Measurements from ENCODE around the gene THSD7B. TPM values are rescaled to one million over a fixed set of nuclear protein-coding genes. Genes with fewer than 3 reads are reported as not detected.
"Not testable (repeated sequence)": the region's sequence is repeated elsewhere in the genome, so short reads cannot be mapped to it uniquely, and the experiment has no call there.

Gene THSD7B
- total and polyA plus RNA-seq, 10 of the 15 experiments (the other 5 are each of a cell fraction or from before 2014, with no cell fraction given), result 0.03 to 0.56 (median 0.28) TPM

GRCh38 chr2:136980303-136980702 is 215.0 kb downstream of the THSD7B start (continued):
- TF ChIP-seq RB1 (IDR thresholded peaks at IDR 0.05; ENCODE audit: borderline replicate concordance) (no peak), TCF3 (IDR thresholded peaks at IDR 0.05; ENCODE audit: borderline replicate concordance, insufficient read depth, low read depth, low read length) (no peak), HCFC1 (IDR thresholded peaks at IDR 0.05; ENCODE audit: low read length) (no peak), PML (IDR thresholded peaks at IDR 0.05; ENCODE audit: low read length) (no peak)

- H2AFZ ChIP-seq (ENCODE audit: control insufficient read depth, low read depth, low read length); H3K4me1 ChIP-seq (ENCODE audit: control insufficient read depth, insufficient read depth, low read length); CTCF ChIA-PET; H3K36me3 ChIP-seq (ENCODE audit: control insufficient read depth in 2 of 2, insufficient read depth in 2 of 2, low read length in 1 of 2); FAIRE-seq; in situ Hi-C loops (cut with MboI); intact Hi-C loops (cut with micrococcal nuclease; ENCODE audit: unreplicated experiment); H4K20me1 ChIP-seq (ENCODE audit: control insufficient read depth, insufficient read depth); H3K9ac ChIP-seq (ENCODE audit: control insufficient read depth, insufficient read depth, low read length); ATAC-seq; H3K79me2 ChIP-seq (ENCODE audit: control insufficient read depth, insufficient read depth, low read length); BruUV-seq (replicated peaks); H3K4me3 ChIP-seq; SMC1A ChIA-PET (ENCODE audit: uncharacterized antibody, unreplicated experiment); RAD21 ChIA-PET (ENCODE audit: unreplicated experiment); POLR2A ChIA-PET; H3K27ac ChIP-seq (ENCODE audit: control insufficient read depth, insufficient read depth); H3K9me3 ChIP-seq (replicated peaks; ENCODE audit: control insufficient read depth, insufficient read depth, low read length); H3K27me3 ChIP-seq (replicated peaks in 1 of 2; ENCODE audit: control insufficient read depth in 2 of 2, insufficient read depth in 2 of 2, low read length in 1 of 2); H3K4me2 ChIP-seq (ENCODE audit: control insufficient read depth, insufficient read depth); DNase-seq (ENCODE audit: low read depth, low spot score): not testable (repeated sequence)
- WGBS (ENCODE audit: insufficient coverage, insufficient replicate concordance, low lambda C conversion rate, missing lambda C conversion rate), result 8% methylated on average over 6 of the region's 6 CpGs
Measured at GRCh38 chr2:136981689-136982088, 216.3 kb downstream of the THSD7B start.

- ChIA-PET SMC1A (ENCODE audit: uncharacterized antibody, unreplicated experiment) (no interaction called here), RAD21 (ENCODE audit: unreplicated experiment) (no interaction called here), POLR2A (no interaction called here), CTCF (no interaction called here)
- Histone ChIP-seq H3K4me3 (no peak overlapping the region), H3K4me1 (ENCODE audit: control insufficient read depth, insufficient read depth, low read length) (no peaks in the 10 kb centered on the region), H3K27ac (ENCODE audit: control insufficient read depth, insufficient read depth) (no peak overlapping the region), H3K36me3 (ENCODE audit: control insufficient read depth in 2 of 2, insufficient read depth in 2 of 2, low read length in 1 of 2) (no peaks in the 10 kb centered on the region), H2AFZ (ENCODE audit: control insufficient read depth, low read depth, low read length) (no peak overlapping the region), H3K79me2 (ENCODE audit: control insufficient read depth, insufficient read depth, low read length) (no peaks in the 10 kb centered on the region), H3K9me3 (replicated peaks; ENCODE audit: control insufficient read depth, insufficient read depth, low read length) (no peaks in the 10 kb centered on the region), H3K27me3 (replicated peaks in 1 of 2; ENCODE audit: control insufficient read depth in 2 of 2, insufficient read depth in 2 of 2, low read length in 1 of 2) (no peaks in the 10 kb centered on the region; a peak in 1 of 4 replicates), H3K4me2 (ENCODE audit: control insufficient read depth, insufficient read depth) (no peak overlapping the region), H4K20me1 (ENCODE audit: control insufficient read depth, insufficient read depth) (no peaks in the 10 kb centered on the region), H3K9ac (ENCODE audit: control insufficient read depth, insufficient read depth, low read length) (no peak overlapping the region)
- BruUV-seq (replicated peaks), result no TSS peak
- FAIRE-seq, result no peak
- no peak for ATAC-seq
- DNase-seq (ENCODE audit: low read depth, low spot score), result no peak
- TF ChIP-seq ZBTB11 (CRISPR knock-in tag; IDR thresholded peaks at IDR 0.05) (no peak), LARP7 (IDR thresholded peaks at IDR 0.05) (no peak), IKZF1 (conservative IDR thresholded peaks at IDR 0.05) (no peak)
- intact Hi-C loops (cut with micrococcal nuclease; ENCODE audit: unreplicated experiment) (no loop called here), in situ Hi-C loops (cut with MboI) (no loop called here)
- WGBS (ENCODE audit: insufficient coverage, insufficient replicate concordance, low lambda C conversion rate, missing lambda C conversion rate), result 26% methylated on average over 4 of the region's 4 CpGs
Measured at GRCh38 chr2:136985044-136985443, 219.7 kb downstream of the THSD7B start.
